GM12878 (cell line): ENCODE data around the gene NKX1-1. TPM values are rescaled to one million over a fixed set of nuclear protein-coding genes. Genes with fewer than 3 reads are reported as not detected.

Source experiments
- ATAC-seq: fragments of 200-7000 bp; cut with Tn5 transposase; 3 replicates; pipeline ENCODE4 v1.9.1; 2020; ENCODE audit warnings: mild to moderate bottlenecking, moderate library complexity
- BruUV-seq: library from RNA; stranded (reverse); fragments of 400-500 nt; replicated peaks from 2 replicates; lab custom pipeline; 2021; lab: Mats Ljungman, UMichigan
- CTCF ChIA-PET: fragments of 300-600 bp; sonication (Branson Sonifier 250); formaldehyde crosslinking; extraction: SDS; loops from one replicate; lab custom pipeline; 2021; ENCODE audit warnings: inconsistent platforms; lab: Yijun Ruan, JAX
- POLR2A ChIA-PET: fragments of 350-600 bp; formaldehyde crosslinking; extraction: SDS; loops from one replicate; lab custom pipeline; 2021; ENCODE audit warnings: inconsistent platforms; lab: Charles Lee
- RAD21 ChIA-PET: fragments of 300-600 bp; sonication (Branson Sonifier 250); formaldehyde crosslinking; loops from one replicate; lab custom pipeline; 2023; ENCODE audit warnings: antibody characterized with exemption; ENCODE audit not compliant: unreplicated experiment; lab: Charles Lee
- SMC1A ChIA-PET: fragments of 300-600 bp; sonication (Branson Sonifier 250); formaldehyde crosslinking; loops from one replicate; lab custom pipeline; 2023; ENCODE audit not compliant: unreplicated experiment, uncharacterized antibody; lab: Charles Lee
- DNase-seq: peaks from one replicate; pipeline ENCODE4 v3.0.0-alpha.2; 2011; ENCODE audit warnings: low read depth, low spot score
- FAIRE-seq: peaks from 3 replicates; lab custom pipeline; 2011; peaks lifted over from hg19 to GRCh38; lab: Jason Lieb, UNC
- H2AFZ ChIP-seq: 2 replicates; pipeline ENCODE4 v1.6.0; 2011; ENCODE audit warnings: low read depth, low read length, control low read depth; ENCODE audit not compliant: control insufficient read depth
- H3K27ac ChIP-seq: 2 replicates; pipeline ENCODE4 v1.5.1; 2011; ENCODE audit warnings: control low read depth; ENCODE audit not compliant: control insufficient read depth, insufficient read depth
- H3K27me3 ChIP-seq, 2 experiments: replicated peaks in 1 of 2; 2 replicates each; pipeline versions ENCODE4 v1.6.0 to v1.6.1; 2011; ENCODE audit warnings: low read length in 1 of 2; ENCODE audit not compliant: control insufficient read depth in 2 of 2, insufficient read depth in 2 of 2
- H3K36me3 ChIP-seq, 2 experiments: 2 replicates each; pipeline ENCODE4 v1.5.1; 2011; ENCODE audit warnings: low read length in 1 of 2; ENCODE audit not compliant: control insufficient read depth in 2 of 2, insufficient read depth in 2 of 2
- H3K4me1 ChIP-seq: 2 replicates; pipeline ENCODE4 v1.6.1; 2011; ENCODE audit warnings: mild to moderate bottlenecking, low read length, moderate library complexity, mixed read lengths; ENCODE audit not compliant: control insufficient read depth, insufficient read depth
- H3K4me2 ChIP-seq: 2 replicates; pipeline ENCODE4 v1.6.0; 2011; ENCODE audit warnings: control low read depth; ENCODE audit not compliant: control insufficient read depth, insufficient read depth
- H3K4me3 ChIP-seq: fragments of 200-600 bp; sonication (generic); 2 replicates; pipeline ENCODE4 v1.5.1; 2016
- H3K79me2 ChIP-seq: 2 replicates; pipeline ENCODE4 v1.6.0; 2011; ENCODE audit warnings: low read length; ENCODE audit not compliant: control insufficient read depth, insufficient read depth
- H3K9ac ChIP-seq: 2 replicates; pipeline ENCODE4 v1.8.0; 2011; ENCODE audit warnings: low read length, control low read depth, mixed read lengths; ENCODE audit not compliant: control insufficient read depth, insufficient read depth
- H3K9me3 ChIP-seq: replicated peaks from 3 replicates; pipeline ENCODE4 v1.5.1; 2011; ENCODE audit warnings: mild to moderate bottlenecking, low read length; ENCODE audit not compliant: control insufficient read depth, insufficient read depth
- H4K20me1 ChIP-seq: 2 replicates; pipeline ENCODE4 v1.6.0; 2011; ENCODE audit not compliant: control insufficient read depth, insufficient read depth
- CREB1 ChIP-seq: IDR thresholded peaks from 2 replicates; pipeline ENCODE4 v1.6.1; 2012; ENCODE audit warnings: low read depth, mild to moderate bottlenecking, inconsistent platforms
- HDAC2 ChIP-seq: fragments of 200-600 bp; sonication (generic); IDR thresholded peaks from 2 replicates; pipeline ENCODE4 v1.6.1; 2017
- IRF3 ChIP-seq: fragments of 450-650 bp; IDR thresholded peaks from 2 replicates; pipeline ENCODE4 v1.6.1; 2014; ENCODE audit warnings: mild to moderate bottlenecking
- KAT2A ChIP-seq: conservative IDR thresholded peaks from 2 replicates; pipeline ENCODE4 v1.6.1; 2011; ENCODE audit warnings: low read depth, low read length; ENCODE audit not compliant: control insufficient read depth
- KDM1A ChIP-seq: fragments of 200-600 bp; sonication (generic); IDR thresholded peaks from 2 replicates; pipeline ENCODE4 v1.6.1; 2016; ENCODE audit warnings: borderline replicate concordance
- MTA2 ChIP-seq: fragments of 450-650 bp; IDR thresholded peaks from 2 replicates; pipeline ENCODE4 v1.6.1; 2016; ENCODE audit warnings: low read depth, mild to moderate bottlenecking, moderate library complexity
- NBN ChIP-seq: fragments of 450-650 bp; IDR thresholded peaks from 2 replicates; pipeline ENCODE4 v1.6.1; 2016
- NFYB ChIP-seq: IDR thresholded peaks from 2 replicates; pipeline ENCODE4 v1.6.1; 2011; ENCODE audit warnings: low read depth, mild to moderate bottlenecking, low read length, improper control_type of control experiment, moderate library complexity; ENCODE audit not compliant: insufficient read depth
- NR2F1 ChIP-seq: fragments of 450-650 bp; conservative IDR thresholded peaks from 2 replicates; pipeline ENCODE4 v1.6.1; 2017; ENCODE audit warnings: mild to moderate bottlenecking
- PAX8 ChIP-seq: fragments of 450-650 bp; IDR thresholded peaks from 2 replicates; pipeline ENCODE4 v1.6.1; 2017; ENCODE audit warnings: mild to moderate bottlenecking, moderate library complexity
- RFX5 ChIP-seq: IDR thresholded peaks from 2 replicates; pipeline ENCODE4 v1.6.1; 2011; ENCODE audit warnings: low read depth, low read length, improper control_type of control experiment
- SKIL ChIP-seq: fragments of 450-650 bp; IDR thresholded peaks from 2 replicates; pipeline ENCODE4 v1.6.1; 2017; ENCODE audit warnings: mild to moderate bottlenecking, low read depth, inconsistent platforms; ENCODE audit not compliant: poor library complexity, severe bottlenecking
- SUPT20H ChIP-seq: IDR thresholded peaks from 2 replicates; pipeline ENCODE4 v1.6.1; 2011; ENCODE audit warnings: low read depth, mild to moderate bottlenecking, low read length, moderate library complexity, borderline replicate concordance; ENCODE audit not compliant: control insufficient read depth
- ZNF207 ChIP-seq: fragments of 450-650 bp; IDR thresholded peaks from 2 replicates; pipeline ENCODE4 v1.6.1; 2014; ENCODE audit warnings: antibody characterized with exemption, mild to moderate bottlenecking, borderline replicate concordance
- WGBS: methylation state at CpG from one replicate; pipeline ENCODE4 v1.1.6; 2016; ENCODE audit warnings: low lambda C conversion rate; ENCODE audit not compliant: insufficient replicate concordance, insufficient coverage; ENCODE audit errors: missing lambda C conversion rate; 5-methylcytosine and 5-hydroxymethylcytosine counted together
- in situ Hi-C: fragments of 300-500 bp; cut with MboI; formaldehyde crosslinking; loops from 9 replicates; pipeline ENCODE4 v1.14.3; 2018; ENCODE audit warnings: mixed read lengths
- intact Hi-C: fragments of 100-400 bp; cut with micrococcal nuclease; formaldehyde crosslinking; loops from one replicate; pipeline ENCODE4 v1.14.2; 2022; ENCODE audit not compliant: unreplicated experiment
- polyA plus RNA-seq, 11 experiments: library from polyadenylated mRNA; depleted of rRNA in 4 of 11; unstranded in 6 of 11; stranded (reverse) in 5 of 11; fragments of >200 nt; fragmentation: Nextera tagmentation in 4 of 11; fragmentation: Illumina TruSeq in 1 of 11; extraction: Ambion mirVana in 4 of 11; extraction: Trizol in 1 of 11; gene quantifications; 1 replicate in 1 of 11; 2 replicates in 10 of 11; pipeline versions ENCODE4 v1.2.1 to v1.2.3, GENCODE V29; 2011 to 2016; ENCODE audit warnings: inconsistent platforms in 2 of 11, missing spikeins in 2 of 11, low read depth in 1 of 11
- total RNA-seq, 4 experiments: library from RNA; depleted of rRNA in 3 of 4; stranded (reverse); fragments of >200 nt in 3 of 4; fragmentation: Illumina TruSeq in 1 of 4; extraction: Trizol in 1 of 4; gene quantifications; 2 replicates each; pipeline versions ENCODE4 v1.2.1 to v1.2.3, GENCODE V29; 2013 to 2021

Gene NKX1-1
- total and polyA plus RNA-seq, 10 of the 15 experiments (the other 5 are each of a cell fraction or from before 2014, with no cell fraction given): not detected

GRCh38 chr4:1375761-1376322 is 30.4 kb downstream of the NKX1-1 start:
- Histone ChIP-seq H4K20me1 (no peaks in the 10 kb centered on the region), H3K27ac (no peak overlapping the region), H3K9ac (no peak overlapping the region), H3K9me3 (no peaks in the 10 kb centered on the region), H3K4me3 (no peak overlapping the region), H3K79me2 (no peaks in the 10 kb centered on the region), H3K36me3 (no peaks in the 10 kb centered on the region; a peak in 2 of 4 replicates), H3K4me2 (no peak overlapping the region), H2AFZ (no peak overlapping the region), H3K4me1 (no peaks in the 10 kb centered on the region), H3K27me3 (no peaks in the 10 kb centered on the region)
- CTCF ChIA-PET: interaction anchor here (0.7 kb wide), 1 partner anchor 133 kb away, joined by 3 read pairs; no protein-coding TSS in a partner anchor
- intact Hi-C loops: no loop called here
- POLR2A ChIA-PET: interaction anchor here (0.5 kb wide), 1 partner anchor 563 kb away, joined by 3 read pairs; no protein-coding TSS in a partner anchor
- FAIRE-seq: no peak
- DNase-seq: no peak
- no TSS peak for BruUV-seq
- no peak for ATAC-seq
- 79% methylated on average over 15 of the region's 17 CpGs for WGBS
- no peak for TF ChIP-seq RFX5
- no peak for TF ChIP-seq MTA2
- no peak for TF ChIP-seq ZNF207
- no peak for TF ChIP-seq SUPT20H
- no peak for TF ChIP-seq NBN
- no peak for TF ChIP-seq KDM1A
- TF ChIP-seq SKIL: no peak
- no peak for TF ChIP-seq CREB1
- no peak for TF ChIP-seq HDAC2
- TF ChIP-seq IRF3: no peak
- no peak for TF ChIP-seq KAT2A
- TF ChIP-seq NR2F1: no peak
- TF ChIP-seq NFYB: no peak
- TF ChIP-seq PAX8: no peak
- in situ Hi-C loops: no loop called here
- SMC1A ChIA-PET: no interaction called here
- RAD21 ChIA-PET: no interaction called here
